HG03139 (cell line): Measurements from ENCODE around the gene AOPEP.
A peak's percentile ranks its signal among the peaks of the same experiment; 100 is the strongest.

Experiments used
- ATAC-seq: cut with Tn5 transposase; IDR thresholded peaks from one replicate; pipeline ENCODE4 v1.9.1; 2021; ENCODE audit not compliant: unreplicated experiment

The AOPEP gene

GRCh38 chr9:94787266-94787665 is 60.8 kb downstream of the AOPEP start:
- ATAC-seq: no peak

DNA sequence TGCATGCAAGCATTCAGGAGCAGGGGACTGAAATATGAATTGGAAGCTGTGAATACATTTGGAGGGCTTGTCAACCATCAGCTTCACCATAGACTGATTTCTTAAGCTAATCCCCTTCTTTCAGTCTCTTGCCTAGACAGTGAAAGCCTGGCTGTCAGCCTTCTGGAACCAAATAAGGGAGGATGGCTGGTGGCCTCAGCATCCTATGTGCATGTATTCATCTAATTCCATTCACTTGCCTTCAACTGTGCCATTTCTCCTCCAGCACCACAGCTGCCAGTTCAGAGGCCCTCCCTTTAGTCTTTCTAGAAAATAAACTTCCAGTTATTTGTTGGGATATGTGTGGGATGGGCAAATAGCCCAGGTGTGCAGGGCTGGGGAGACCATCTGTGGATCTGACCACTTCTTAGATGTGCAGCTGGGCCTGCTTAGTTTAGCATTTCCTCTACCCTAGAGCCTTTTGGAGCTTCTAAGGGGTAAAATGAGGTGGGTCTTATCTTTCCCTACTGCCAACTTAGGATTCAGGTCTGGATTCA is 62.1 kb downstream of the AOPEP start:
- ATAC-seq: no peak

DNA sequence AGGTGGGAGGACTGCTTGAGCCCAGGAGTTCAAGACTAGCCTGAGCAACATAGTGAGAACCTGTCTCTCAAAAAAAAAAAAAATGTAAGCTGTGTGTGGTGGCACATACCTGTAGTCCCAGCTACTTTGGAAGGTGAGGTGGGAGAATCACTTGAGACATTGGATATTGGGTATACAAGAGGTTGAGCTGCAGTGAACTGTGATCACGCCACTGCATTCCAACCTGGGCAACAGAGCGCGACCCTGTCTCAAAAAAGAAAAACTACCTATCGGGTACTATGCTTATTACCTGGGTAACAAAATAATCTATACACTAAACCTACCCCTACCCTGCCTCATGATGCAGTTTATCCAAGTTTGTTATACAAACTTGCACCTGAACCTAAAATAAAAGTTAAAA is 64.9 kb downstream of the AOPEP start:
- no peak for ATAC-seq

- no peak for ATAC-seq
Measured at GRCh38 chr9:94792511-94792910, 66.0 kb downstream of the AOPEP start.

GRCh38 chr9:94794476-94795167 is 68.1 kb downstream of the AOPEP start:
- ATAC-seq: no peak

GRCh38 chr9:94796687-94797086 is 70.2 kb downstream of the AOPEP start:
- no peak for ATAC-seq

- no peak for ATAC-seq
Measured at GRCh38 chr9:94798201-94798600, 71.7 kb downstream of the AOPEP start.

GRCh38 chr9:94798708-94799107 is 72.2 kb downstream of the AOPEP start:
- no peak for ATAC-seq

GRCh38 chr9:94799578-94800264 is 73.2 kb downstream of the AOPEP start:
- no peak for ATAC-seq

DNA sequence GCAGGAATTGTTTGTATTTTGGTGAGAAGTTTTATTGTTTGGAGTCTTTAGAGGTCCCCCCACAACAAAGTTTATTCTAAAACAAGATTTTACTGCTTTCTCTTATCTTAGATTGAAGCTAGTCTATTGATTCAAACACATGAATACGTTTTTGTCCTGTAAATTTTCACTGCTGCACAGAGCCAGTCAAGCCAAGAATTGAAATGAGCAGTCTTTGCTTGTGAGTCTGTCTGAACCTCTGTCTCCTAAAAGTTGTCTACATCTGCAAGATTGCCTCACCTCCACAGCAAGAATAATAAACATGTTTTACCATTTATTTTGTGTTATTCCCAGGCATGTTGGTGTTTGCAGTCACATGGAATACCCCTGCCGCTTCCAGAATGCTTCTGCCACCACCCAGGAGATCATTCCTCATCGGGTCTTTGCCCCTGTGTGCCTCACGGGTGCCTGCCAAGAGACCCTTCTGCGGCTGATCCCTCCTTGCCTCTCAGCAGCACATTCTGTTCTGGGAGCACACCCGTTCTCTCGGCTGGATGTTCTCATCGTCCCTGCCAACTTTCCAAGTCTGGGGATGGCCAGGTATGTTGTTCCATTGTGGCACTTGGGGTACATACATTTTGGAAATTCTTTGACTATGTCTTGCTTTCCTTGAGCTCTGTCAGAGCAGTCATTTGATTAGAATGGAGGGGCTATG is 74.1 kb downstream of the AOPEP start:
- ATAC-seq: no peak

GRCh38 chr9:94801234-94801633 is 74.7 kb downstream of the AOPEP start:
- ATAC-seq: no peak

- no peak for ATAC-seq
Measured at GRCh38 chr9:94801681-94802080, 75.2 kb downstream of the AOPEP start.

GRCh38 chr9:94802251-94802650 is 75.8 kb downstream of the AOPEP start:
- ATAC-seq: no peak

GRCh38 chr9:94802793-94803192 is 76.3 kb downstream of the AOPEP start:
- peak; percentile 55 for ATAC-seq

DNA sequence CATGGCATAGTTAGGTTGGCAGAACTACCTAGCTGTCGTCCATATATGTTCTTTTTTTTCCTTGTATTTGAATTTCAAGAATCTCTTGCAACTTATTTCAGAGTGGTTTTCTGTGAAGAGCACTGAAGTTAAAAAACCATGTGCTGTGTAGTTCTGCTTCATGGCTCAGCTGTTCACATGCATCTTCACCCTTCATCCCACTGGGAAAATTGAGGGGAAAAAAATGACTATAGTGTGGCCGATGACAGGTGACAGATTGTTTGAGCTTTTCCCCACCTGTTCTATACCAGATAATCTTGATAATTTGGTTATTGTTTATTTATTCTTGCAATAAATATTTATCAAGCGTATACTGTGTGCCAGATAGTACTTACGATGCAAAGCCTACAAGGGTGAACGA is 77.8 kb downstream of the AOPEP start:
- ATAC-seq: no peak

DNA sequence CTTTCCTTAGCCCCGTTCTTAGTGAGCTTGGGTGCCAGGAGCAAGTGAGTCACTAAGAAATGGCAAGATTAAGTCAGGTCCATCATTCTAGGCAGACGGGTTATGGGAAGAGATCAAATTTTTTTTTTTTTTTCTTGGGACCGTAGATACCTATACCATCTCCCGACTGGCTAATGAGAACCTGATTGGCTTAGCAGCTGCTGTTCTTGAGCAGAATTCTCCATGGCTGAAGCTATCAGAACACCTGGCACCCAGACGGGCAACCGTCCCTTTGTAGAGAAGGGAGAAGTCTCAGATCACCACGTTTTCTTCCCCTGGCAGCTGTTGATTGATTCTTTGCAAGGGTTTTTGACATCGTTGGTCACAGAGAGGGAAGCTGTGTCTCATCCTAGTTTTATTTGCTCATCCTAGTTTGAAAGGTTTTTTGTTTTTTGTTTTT is 78.6 kb downstream of the AOPEP start:
- ATAC-seq: no peak

DNA sequence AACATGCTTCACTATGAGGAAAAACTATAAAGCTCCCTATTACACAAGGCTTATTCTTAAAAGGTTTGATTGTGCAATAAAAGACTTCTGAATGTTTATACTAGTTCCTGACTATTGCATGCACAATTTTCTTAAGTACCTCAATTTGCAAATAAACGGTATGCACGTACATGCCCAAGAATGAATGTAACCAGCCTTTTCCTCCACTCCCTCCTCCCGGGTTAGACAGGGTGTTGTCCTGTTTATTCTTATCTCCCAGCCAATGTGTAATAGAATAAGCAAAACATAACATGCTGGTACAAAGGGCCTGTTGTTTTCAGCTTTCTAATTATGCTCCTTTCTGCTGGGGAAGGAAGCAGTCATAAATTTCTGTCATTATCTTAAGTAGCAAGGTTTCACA is 79.1 kb downstream of the AOPEP start:
- ATAC-seq: no peak

DNA sequence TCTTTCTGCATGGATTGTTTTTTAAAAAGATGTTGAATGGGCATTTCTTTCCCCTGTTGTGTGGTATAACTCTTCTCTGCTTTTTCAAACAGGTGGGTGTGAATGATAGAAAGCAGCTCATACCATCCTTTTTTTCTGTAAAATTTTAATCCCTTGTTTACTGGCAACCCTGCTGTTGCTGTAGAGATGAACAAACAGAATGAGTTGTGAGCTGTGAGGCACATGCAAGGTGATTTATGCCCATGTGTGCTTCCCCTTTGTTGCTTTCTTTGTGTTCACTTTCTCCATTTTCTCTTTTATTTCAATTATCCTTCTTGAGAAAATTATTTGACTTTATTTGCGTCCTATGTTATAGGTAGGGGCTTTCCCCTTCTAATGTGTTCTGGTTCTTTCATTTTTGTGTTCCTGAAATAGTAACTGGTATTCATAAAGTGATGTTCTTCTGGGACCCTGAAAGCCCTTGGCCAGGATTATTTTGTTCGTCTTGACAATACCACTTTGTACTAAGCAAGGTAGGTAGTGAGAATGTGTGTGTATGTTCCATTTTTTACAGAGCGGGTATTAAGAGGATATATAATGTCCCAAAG is 79.9 kb downstream of the AOPEP start:
- no peak for ATAC-seq

GRCh38 chr9:94807556-94807955 is 81.1 kb downstream of the AOPEP start:
- ATAC-seq: no peak

DNA sequence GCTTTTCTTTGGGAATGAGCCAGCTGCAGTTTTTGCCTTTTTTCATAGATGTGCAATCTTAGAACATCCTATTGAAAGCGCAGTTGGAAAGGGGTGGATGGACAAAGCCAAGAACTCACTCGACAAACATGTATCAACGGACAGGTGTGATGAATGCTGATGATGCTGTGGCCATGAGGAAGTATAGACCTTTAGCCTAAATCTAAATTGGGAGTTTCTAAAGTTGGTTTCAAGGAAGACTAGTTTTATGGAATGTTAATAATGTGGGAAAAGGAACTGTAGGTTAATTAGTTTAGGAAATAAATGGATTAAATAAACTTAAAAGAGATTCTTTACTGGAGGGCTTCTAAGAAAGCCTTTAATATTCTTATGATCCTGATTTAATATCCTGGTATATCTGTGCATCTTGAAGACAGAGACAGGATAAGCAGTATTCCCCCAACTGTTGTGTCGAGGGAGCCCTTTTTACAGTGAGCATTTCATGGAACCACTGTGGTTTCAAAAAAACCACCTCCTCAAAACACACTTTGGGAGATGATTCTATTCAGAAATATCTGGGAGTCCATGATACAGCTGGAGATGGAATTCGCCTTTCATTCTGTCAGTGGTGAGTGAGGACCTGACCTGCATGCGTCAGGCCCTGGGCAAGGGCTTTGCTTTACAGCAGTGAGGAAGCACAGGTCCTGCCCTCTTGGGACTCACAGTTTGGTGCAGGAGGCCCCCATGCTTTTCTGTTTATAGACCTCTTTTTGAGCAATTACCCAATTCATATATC is 82.6 kb downstream of the AOPEP start:
- ATAC-seq: no peak

DNA sequence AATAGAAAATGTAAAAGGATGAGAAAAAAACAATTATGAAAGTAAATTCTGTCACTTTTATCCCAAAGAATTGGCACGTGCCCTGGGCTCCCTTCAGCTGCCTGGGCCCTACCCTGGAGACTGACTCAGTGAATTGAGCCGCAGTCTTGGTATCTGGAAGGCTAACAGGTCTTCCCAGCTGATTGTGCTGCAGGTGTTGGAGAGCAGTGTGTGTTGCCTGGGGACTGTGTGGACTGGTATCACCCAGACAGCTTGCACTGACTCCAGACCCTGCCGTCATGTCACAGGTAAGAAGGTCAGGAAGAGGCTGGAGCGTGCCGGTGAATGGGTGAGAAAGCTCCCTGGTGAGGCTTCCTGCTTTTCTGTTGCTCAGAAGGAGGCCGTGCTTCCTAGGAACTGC is 83.3 kb downstream of the AOPEP start:
- ATAC-seq: no peak
